NCI-H146 treated with DMSO at 0.1 percent for 48 hours (cell line): Measurements from ENCODE around the gene TAF10.

ENCODE experiments used
- DNase-seq: peaks from one replicate; lab custom pipeline; 2025; ENCODE audit not compliant: unreplicated experiment; lab: John Stamatoyannopoulos, UW

The TAF10 gene

GRCh38 chr11:6561288-6561687 is 50.7 kb downstream of the TAF10 start:
- DNase-seq, result no peak
